Progenitor cell of endocrine pancreas (in vitro differentiated cells): Measurements from ENCODE around the gene PPP1R10. TPM values are rescaled to one million over a fixed set of nuclear protein-coding genes. Genes with fewer than 3 reads are reported as not detected.
A peak's percentile ranks its signal among the peaks of the same experiment; 100 is the strongest.

Experiments used
- DNase-seq: peaks from one replicate; pipeline ENCODE4 v3.0.0; 2021; ENCODE audit warnings: low spot score; ENCODE audit not compliant: unreplicated experiment
- H3K27ac Mint-ChIP-seq: 2 replicates; pipeline ENCODE4 v1.8.0; 2021; ENCODE audit warnings: mild to moderate bottlenecking, moderate library complexity, mixed read lengths
- H3K27me3 Mint-ChIP-seq: 2 replicates; pipeline ENCODE4 v1.8.0; 2021; ENCODE audit warnings: mixed read lengths
- H3K36me3 Mint-ChIP-seq: 2 replicates; pipeline ENCODE4 v1.8.0; 2022; ENCODE audit warnings: mixed read lengths; ENCODE audit not compliant: insufficient read depth
- H3K4me1 Mint-ChIP-seq: 2 replicates; pipeline ENCODE4 v1.8.0; 2021; ENCODE audit warnings: low read depth, mixed read lengths
- H3K4me3 Mint-ChIP-seq: 2 replicates; pipeline ENCODE4 v1.8.0; 2021; ENCODE audit warnings: low read depth, mild to moderate bottlenecking, moderate library complexity, mixed read lengths
- H3K9me3 Mint-ChIP-seq: 2 replicates; pipeline ENCODE4 v1.8.0; 2021; ENCODE audit warnings: low read depth, mixed read lengths
- total RNA-seq: library from RNA; stranded (reverse); gene quantifications from 2 replicates; pipeline ENCODE4 v1.2.1, GENCODE V29; 2021
- TF ChIP-seq, protein P1 (sequence below): fragments of 200-600 bp; sonication (generic); IDR thresholded peaks from one replicate; pipeline ENCODE4 v1.5.0; 2021; ENCODE audit warnings: antibody characterized with exemption, mild to moderate bottlenecking; ENCODE audit not compliant: unreplicated experiment

Gene PPP1R10
- total RNA-seq, 1 donor from 2014 or later = 142 TPM

GRCh38 chr6:30560930-30561329 is 56.1 kb downstream of the PPP1R10 start:
- H3K27me3 Mint-ChIP-seq = no peaks in the 10 kb centered on the region
- H3K4me1 Mint-ChIP-seq = peaks cover 14% of the 10 kb centered on the region
- no peak overlapping the region for H3K4me3 Mint-ChIP-seq
- no peak for DNase-seq
- TF ChIP-seq, protein P1, sequence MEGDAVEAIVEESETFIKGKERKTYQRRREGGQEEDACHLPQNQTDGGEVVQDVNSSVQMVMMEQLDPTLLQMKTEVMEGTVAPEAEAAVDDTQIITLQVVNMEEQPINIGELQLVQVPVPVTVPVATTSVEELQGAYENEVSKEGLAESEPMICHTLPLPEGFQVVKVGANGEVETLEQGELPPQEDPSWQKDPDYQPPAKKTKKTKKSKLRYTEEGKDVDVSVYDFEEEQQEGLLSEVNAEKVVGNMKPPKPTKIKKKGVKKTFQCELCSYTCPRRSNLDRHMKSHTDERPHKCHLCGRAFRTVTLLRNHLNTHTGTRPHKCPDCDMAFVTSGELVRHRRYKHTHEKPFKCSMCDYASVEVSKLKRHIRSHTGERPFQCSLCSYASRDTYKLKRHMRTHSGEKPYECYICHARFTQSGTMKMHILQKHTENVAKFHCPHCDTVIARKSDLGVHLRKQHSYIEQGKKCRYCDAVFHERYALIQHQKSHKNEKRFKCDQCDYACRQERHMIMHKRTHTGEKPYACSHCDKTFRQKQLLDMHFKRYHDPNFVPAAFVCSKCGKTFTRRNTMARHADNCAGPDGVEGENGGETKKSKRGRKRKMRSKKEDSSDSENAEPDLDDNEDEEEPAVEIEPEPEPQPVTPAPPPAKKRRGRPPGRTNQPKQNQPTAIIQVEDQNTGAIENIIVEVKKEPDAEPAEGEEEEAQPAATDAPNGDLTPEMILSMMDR = no peak
- no peaks in the 10 kb centered on the region for H3K9me3 Mint-ChIP-seq
- no peak overlapping the region for H3K27ac Mint-ChIP-seq
- peaks cover 11% of the 10 kb centered on the region for H3K36me3 Mint-ChIP-seq

DNA sequence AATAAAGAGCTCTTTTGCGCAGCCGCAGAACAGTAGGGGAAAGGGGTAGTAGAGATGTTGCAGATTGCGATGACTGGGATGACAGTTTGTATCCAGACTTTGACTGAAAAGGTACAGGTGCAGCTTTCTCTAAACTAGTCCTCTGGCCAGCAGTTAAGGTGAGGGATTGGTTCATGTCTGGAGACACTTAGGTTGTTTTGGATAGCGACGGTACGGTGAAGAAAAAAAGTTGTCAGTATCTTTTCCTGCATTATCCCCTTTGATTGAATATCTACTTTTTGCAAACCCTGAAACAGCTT is 59.4 kb downstream of the PPP1R10 start:
- Mint-ChIP-seq H3K9me3 (no peaks in the 10 kb centered on the region), H3K4me1 (peaks cover 20% of the 10 kb centered on the region), H3K36me3 (peaks cover 10% of the 10 kb centered on the region), H3K4me3 (peak overlapping the region; percentile 96), H3K27ac (peak overlapping the region; percentile 99), H3K27me3 (no peaks in the 10 kb centered on the region)
- DNase-seq = no peak
- TF ChIP-seq, protein P1 = no peak

DNA sequence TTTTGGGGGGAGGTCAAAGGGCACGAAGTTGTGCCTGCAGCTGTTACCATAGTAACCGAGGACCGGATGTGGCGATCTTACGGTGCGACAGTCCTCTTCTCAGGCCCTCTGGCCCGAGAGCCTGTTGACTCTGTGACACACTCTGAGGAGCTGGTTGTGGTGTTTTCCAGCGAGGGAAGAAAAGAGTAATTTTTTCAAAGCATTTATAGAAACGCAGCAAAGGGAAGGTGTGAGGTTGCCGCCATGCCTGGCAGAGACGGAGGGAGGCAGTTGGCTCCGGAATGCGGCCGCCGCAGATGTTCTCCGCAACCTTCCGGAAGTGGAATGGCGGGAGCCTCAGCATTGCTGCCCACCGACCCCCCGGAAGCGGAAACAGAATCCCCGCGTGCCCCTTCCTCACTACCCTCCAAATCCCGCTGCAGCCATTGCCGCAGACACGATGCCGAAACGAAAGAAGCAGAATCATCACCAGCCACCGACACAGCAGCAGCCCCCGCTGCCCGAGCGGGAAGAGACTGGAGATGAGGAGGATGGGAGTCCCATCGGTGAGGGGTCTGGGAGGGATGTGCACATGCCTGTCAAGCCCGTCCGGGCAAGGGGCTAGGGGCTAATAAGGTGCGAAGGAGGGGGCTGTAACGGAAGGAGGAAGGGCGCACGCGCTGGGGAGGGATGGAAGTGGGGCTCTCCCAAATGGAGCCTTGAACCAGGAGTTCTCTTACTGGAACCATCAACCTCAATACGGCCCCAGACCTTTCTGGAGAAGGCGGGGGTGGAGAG is 59.9 kb downstream of the PPP1R10 start, which contains the start of gene PRR3:
Gene PRR3 (plus strand): TSS at position 390 of the 777 bp plus-strand sequence. CDS start 50 bp downstream, at position 440.
- H3K27me3 Mint-ChIP-seq = no peaks in the 10 kb centered on the region
- peak; percentile 63 for DNase-seq
- H3K27ac Mint-ChIP-seq = peak within 1 kb of the TSS; percentile 99
- TF ChIP-seq, protein P1 = no peak
- no peaks in the 10 kb centered on the region for H3K9me3 Mint-ChIP-seq
- H3K36me3 Mint-ChIP-seq = peaks cover 10% of the 10 kb centered on the region
- H3K4me1 Mint-ChIP-seq = peaks cover 20% of the 10 kb centered on the region
- H3K4me3 Mint-ChIP-seq = peak within 1 kb of the TSS; percentile 96

- Mint-ChIP-seq H3K36me3 (peaks cover 12% of the 10 kb centered on the region), H3K4me1 (peaks cover 20% of the 10 kb centered on the region), H3K27ac (peak within 1 kb of the TSS; percentile 99), H3K9me3 (no peaks in the 10 kb centered on the region), H3K27me3 (no peaks in the 10 kb centered on the region), H3K4me3 (peak within 1 kb of the TSS; percentile 96)
- DNase-seq = peak; percentile 96
- TF ChIP-seq, protein P1 = no peak
Observed at GRCh38 chr6:30556066-30556905, 60.8 kb downstream of the PPP1R10 start, which contains the start of gene GNL1. Gene GNL1 (minus strand): TSS chr6:30556489. CDS start chr6:30556203, 286 bp downstream.

DNA sequence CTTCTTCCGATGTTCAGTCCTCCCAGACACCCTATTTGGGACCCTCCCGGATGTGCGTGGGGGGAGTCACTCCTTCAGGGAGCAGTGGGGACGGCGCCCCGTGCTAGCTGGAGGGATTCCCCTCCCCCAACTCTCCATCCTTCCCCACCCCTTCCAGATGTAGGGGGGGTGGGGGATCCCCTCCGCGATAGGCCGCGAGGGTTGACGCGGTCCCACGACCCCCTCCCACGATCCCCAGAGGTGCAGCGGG is 61.3 kb downstream of the PPP1R10 start:
- peaks cover 15% of the 10 kb centered on the region for H3K36me3 Mint-ChIP-seq

More for the DNA sequence above, 61.3 kb downstream of the PPP1R10 start:
- no peaks in the 10 kb centered on the region for H3K27me3 Mint-ChIP-seq
- H3K4me3 Mint-ChIP-seq = peak overlapping the region; percentile 96
- H3K9me3 Mint-ChIP-seq = no peaks in the 10 kb centered on the region
- H3K27ac Mint-ChIP-seq = peak overlapping the region; percentile 99
- no peak for DNase-seq
- H3K4me1 Mint-ChIP-seq = peaks cover 20% of the 10 kb centered on the region
- TF ChIP-seq, protein P1 = no peak
